Suprapubic skin (tissue), 4 donors: ENCODE data around the gene WWTR1. TPM values are rescaled to one million over a fixed set of nuclear protein-coding genes. Genes with fewer than 3 reads are reported as not detected.

Experiments
- DNase-seq, 2 donors: peaks; one replicate each; pipeline ENCODE4 v3.0.0-alpha.2; 2019; ENCODE audit warnings: low spot score in 2 of 2
- H3K27ac ChIP-seq: fragments of 200-600 bp; sonication (generic); one replicate; pipeline ENCODE4 v1.5.1; 2019
- H3K27me3 ChIP-seq: fragments of 200-600 bp; sonication (generic); one replicate; pipeline ENCODE4 v1.5.1; 2019
- H3K36me3 ChIP-seq: fragments of 200-600 bp; sonication (generic); one replicate; pipeline ENCODE4 v1.5.1; 2019
- H3K4me1 ChIP-seq: fragments of 200-600 bp; sonication (generic); one replicate; pipeline ENCODE4 v1.5.1; 2019
- H3K4me3 ChIP-seq: fragments of 200-600 bp; sonication (generic); one replicate; pipeline ENCODE4 v1.5.1; 2019; ENCODE audit warnings: mild to moderate bottlenecking
- H3K9me3 ChIP-seq: fragments of 200-600 bp; sonication (generic); one replicate; pipeline ENCODE4 v1.5.1; 2019
- EP300 ChIP-seq: sonication (generic); formaldehyde crosslinking; IDR thresholded peaks from one replicate; pipeline ENCODE4 v1.6.1; 2017; ENCODE audit warnings: antibody characterized with exemption
- POLR2A ChIP-seq, 2 donors: fragments of 450-650 bp; IDR thresholded peaks; one replicate each; pipeline ENCODE4 v1.6.1; 2017; ENCODE audit warnings: antibody characterized with exemption in 2 of 2, mild to moderate bottlenecking in 2 of 2, moderate library complexity in 2 of 2
- POLR2AphosphoS5 ChIP-seq, 3 donors: sonication (generic); formaldehyde crosslinking; IDR thresholded peaks; one replicate each; pipeline ENCODE4 v1.6.1; 2017; ENCODE audit warnings: antibody characterized with exemption in 3 of 3
- WGBS: methylation state at CpG from one replicate; pipeline ENCODE4 v1.1.5; 2018; 5-methylcytosine and 5-hydroxymethylcytosine counted together
- total RNA-seq, 4 donors: library from RNA; depleted of rRNA; stranded (reverse); fragments of >200 nt; gene quantifications; one replicate each; pipeline ENCODE4 v1.1.0, GENCODE V29; 2016
- TF ChIP-seq, protein P1 (sequence below), 2 donors: fragments of 200-600 bp in 1 of 2; fragments of 450-650 bp in 1 of 2; sonication (generic) in 1 of 2; IDR thresholded peaks; one replicate each; pipeline ENCODE4 v1.5.1; 2016 to 2019; ENCODE audit warnings: antibody characterized with exemption in 2 of 2, mild to moderate bottlenecking in 1 of 2, moderate library complexity in 1 of 2

The WWTR1 gene
- total RNA-seq, 4 donors from 2014 or later, result 33.0 to 68.9 (median 52.1) TPM

DNA sequence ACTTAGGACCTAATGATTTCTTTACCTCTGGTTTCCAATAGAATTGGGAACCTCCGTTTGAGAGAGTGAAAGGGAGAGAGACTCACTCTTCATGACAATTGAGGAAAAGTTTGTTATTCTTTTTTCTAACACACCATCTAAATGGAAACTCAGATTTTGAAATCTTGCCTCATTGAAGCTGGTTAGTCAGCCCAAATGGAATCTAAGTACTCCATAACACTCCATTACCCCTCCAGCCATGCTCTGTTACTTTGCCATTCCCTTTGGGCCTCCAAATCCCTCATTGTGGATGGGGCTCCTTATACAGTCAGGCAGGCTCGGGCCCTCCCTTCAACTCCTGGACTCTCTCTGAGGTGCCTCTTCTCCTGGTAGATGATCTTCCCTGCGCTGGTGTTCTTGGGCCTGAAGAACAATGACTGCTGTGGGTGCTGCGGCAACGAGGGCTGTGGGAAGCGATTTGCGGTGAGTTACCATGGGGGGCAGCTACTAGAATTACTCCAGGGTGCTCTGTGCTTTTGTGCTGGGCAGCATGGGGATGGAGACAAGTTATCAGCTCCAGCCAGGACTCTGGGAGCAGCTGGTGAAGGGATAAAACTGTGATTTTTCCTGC, 182.3 kb downstream of the WWTR1 start:
- Histone ChIP-seq H3K4me3 (no peak overlapping the region), H3K4me1 (peaks cover 23% of the 10 kb centered on the region), H3K9me3 (no peaks in the 10 kb centered on the region), H3K36me3 (no peaks in the 10 kb centered on the region), H3K27ac (no peak overlapping the region), H3K27me3 (no peaks in the 10 kb centered on the region)
- TF ChIP-seq POLR2A (IDR thresholded peaks at IDR 0.05) (no peak), EP300 (no peak), POLR2AphosphoS5 (IDR thresholded peaks at IDR 0.05) (no peak)
- TF ChIP-seq, protein P1, sequence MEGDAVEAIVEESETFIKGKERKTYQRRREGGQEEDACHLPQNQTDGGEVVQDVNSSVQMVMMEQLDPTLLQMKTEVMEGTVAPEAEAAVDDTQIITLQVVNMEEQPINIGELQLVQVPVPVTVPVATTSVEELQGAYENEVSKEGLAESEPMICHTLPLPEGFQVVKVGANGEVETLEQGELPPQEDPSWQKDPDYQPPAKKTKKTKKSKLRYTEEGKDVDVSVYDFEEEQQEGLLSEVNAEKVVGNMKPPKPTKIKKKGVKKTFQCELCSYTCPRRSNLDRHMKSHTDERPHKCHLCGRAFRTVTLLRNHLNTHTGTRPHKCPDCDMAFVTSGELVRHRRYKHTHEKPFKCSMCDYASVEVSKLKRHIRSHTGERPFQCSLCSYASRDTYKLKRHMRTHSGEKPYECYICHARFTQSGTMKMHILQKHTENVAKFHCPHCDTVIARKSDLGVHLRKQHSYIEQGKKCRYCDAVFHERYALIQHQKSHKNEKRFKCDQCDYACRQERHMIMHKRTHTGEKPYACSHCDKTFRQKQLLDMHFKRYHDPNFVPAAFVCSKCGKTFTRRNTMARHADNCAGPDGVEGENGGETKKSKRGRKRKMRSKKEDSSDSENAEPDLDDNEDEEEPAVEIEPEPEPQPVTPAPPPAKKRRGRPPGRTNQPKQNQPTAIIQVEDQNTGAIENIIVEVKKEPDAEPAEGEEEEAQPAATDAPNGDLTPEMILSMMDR (IDR thresholded peaks at IDR 0.05), result no peak
- DNase-seq, result no peak
- 92% methylated on average over 7 of the region's 7 CpGs for WGBS

DNA sequence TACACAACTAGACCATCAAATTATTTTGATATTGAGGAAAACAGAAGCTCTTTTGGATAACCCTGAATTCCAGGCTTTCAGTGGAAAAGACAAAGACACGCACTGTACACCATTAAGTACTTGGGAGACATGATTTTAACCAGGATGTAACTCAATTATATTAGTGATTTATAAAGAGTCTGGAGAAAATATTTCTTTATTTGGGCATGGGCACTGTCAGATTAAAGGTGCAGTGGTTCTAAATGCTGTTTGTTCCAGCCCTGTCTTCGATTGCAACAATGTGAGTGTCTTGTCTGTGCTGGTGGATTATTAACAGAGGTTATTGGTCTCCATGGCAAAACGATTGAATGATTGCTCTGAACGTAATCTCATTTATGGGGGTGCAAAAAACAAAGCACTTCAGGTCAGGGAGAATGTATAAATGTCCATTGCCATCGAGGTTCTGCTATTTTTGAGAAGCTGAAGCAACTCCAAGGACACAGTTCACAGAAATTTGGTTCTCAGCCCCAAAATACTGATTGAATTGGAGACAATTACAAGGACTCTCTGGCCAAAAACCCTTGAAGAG, 183.5 kb downstream of the WWTR1 start, which contains the start of gene TM4SF4:
TM4SF4 (plus strand) TSS at position 448 of the 568 bp plus-strand sequence. CDS start 181 bp downstream, outside the sequence.
- Histone ChIP-seq H3K9me3 (no peaks in the 10 kb centered on the region), H3K27ac (no peak within 1 kb of the TSS), H3K27me3 (no peaks in the 10 kb centered on the region), H3K4me1 (peaks cover 23% of the 10 kb centered on the region), H3K36me3 (no peaks in the 10 kb centered on the region), H3K4me3 (no peak within 1 kb of the TSS)
- WGBS, result 74% methylated on average over 5 of the region's 5 CpGs
- TF ChIP-seq, protein P1 (IDR thresholded peaks at IDR 0.05), result no peak
- TF ChIP-seq POLR2A (IDR thresholded peaks at IDR 0.05), result no peak
- no peak for TF ChIP-seq EP300
- no peak for TF ChIP-seq POLR2AphosphoS5 (IDR thresholded peaks at IDR 0.05)
- DNase-seq, result no peak

DNA sequence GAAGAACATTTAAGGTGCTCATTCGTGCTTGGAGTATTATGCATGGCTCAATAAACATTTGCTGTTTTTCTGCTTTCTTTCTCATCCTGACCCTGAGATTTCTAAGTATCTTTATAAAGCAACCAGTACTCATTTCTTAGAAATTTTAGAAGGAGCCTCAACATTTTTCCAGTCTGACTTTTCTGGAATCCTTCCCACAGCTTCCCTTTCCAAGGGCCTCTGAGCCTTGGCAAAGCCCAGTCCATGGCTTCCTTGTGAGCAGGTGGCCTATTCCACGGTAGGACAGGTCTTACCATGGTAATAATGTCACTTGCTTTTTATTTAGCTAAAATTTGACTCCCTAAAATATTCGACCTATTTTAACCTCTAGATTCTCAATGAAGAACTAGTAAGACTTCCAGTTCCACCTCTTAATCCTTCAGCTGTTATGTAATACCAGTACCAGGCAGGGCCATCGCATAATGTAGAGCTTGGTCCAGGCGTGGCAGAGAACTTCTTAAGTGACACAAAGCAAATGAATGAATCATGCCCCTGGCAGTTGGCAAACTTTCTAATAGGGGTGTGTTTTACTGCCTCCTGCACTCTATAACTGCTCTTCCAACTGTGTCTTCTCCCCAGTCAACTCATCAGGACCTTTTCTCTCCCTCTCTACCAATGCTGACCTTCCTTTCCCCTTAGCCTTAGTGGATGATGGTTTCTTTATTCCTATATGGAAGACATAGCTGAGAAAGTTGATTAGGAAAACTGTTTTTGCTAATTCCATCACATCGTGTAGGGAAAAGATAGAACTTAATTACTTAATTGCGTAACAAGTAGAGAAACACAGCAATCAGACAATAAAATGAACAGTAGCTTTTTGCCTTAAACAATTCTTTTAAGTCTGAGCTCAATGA, 184.2 kb downstream of the WWTR1 start:
- peak in 1 of 3 donors; percentile 25 for TF ChIP-seq POLR2AphosphoS5 (IDR thresholded peaks at IDR 0.05)
- TF ChIP-seq, protein P1 (IDR thresholded peaks at IDR 0.05), result no peak
- peak in 1 of 2 donors; percentile 70 for DNase-seq
- Histone ChIP-seq H3K4me3 (no peak overlapping the region), H3K9me3 (no peaks in the 10 kb centered on the region), H3K27me3 (no peaks in the 10 kb centered on the region), H3K4me1 (peaks cover 23% of the 10 kb centered on the region), H3K36me3 (no peaks in the 10 kb centered on the region), H3K27ac (peak overlapping the region; percentile 47)
- 44% methylated on average over 7 of the region's 7 CpGs for WGBS

DNA sequence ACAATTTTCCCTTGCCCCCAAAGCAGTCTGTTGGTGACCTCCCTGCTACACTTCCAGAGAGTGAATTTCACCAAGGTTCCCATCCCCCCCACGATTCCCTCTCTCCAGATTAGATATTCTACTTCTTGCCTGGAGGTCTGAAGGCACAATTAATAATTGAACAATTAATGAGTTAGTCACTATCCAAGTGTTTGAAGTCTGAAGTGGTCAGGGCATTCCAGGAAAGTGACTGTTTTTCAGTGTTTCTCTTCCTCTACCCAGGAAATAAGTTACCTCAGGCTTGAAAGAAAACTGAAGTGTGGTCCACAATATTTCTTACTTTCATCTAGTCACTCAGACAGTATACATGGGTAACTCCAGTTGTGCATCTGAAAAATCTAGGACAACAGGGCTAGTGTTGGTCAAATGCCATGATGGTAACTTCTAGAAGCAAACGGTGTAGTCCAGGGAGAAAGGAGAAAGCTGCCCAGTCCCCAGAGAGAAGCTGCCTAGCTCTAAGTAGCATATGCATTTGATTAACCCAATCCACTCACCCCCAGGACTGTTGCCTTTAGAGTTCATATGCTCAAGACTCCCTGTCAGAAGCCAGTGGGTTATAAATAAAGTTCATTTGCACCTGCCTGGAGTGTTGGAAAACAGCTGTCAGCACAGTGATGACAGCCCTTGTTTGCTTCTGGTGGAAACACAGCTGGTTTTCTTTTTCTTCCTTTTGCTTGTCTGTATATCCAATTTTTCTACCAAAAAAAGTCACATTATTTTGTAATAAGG, 185.6 kb downstream of the WWTR1 start:
- no peak overlapping the region for H3K27ac ChIP-seq
- H3K9me3 ChIP-seq, result no peaks in the 10 kb centered on the region
- H3K4me3 ChIP-seq, result no peak overlapping the region
- H3K4me1 ChIP-seq, result peaks cover 23% of the 10 kb centered on the region
- H3K36me3 ChIP-seq, result no peaks in the 10 kb centered on the region
- no peaks in the 10 kb centered on the region for H3K27me3 ChIP-seq
- no peak for DNase-seq
- no peak for TF ChIP-seq POLR2AphosphoS5 (IDR thresholded peaks at IDR 0.05)
- TF ChIP-seq, protein P1 (IDR thresholded peaks at IDR 0.05), result no peak
- no peak for TF ChIP-seq POLR2A (IDR thresholded peaks at IDR 0.05)
- TF ChIP-seq EP300, result no peak
- WGBS, result 65% methylated on average over 2 of the region's 2 CpGs
